ENCODE results near the gene TEX22.

GRCh38 chr14:105369653-105370040 is 28.7 kb upstream of the TEX22 start:
- TF ChIP-seq CTCF (IDR thresholded peaks at IDR 0.05) (no peak), POLR2A (IDR thresholded peaks at IDR 0.05) (no peak)

Data from ovary (tissue), 3 donors.